HT-29 (cell line): ENCODE data around the gene RAD9B. TPM values are rescaled to one million over a fixed set of nuclear protein-coding genes. Genes with fewer than 3 reads are reported as not detected.

ENCODE experiments used
- small RNA-seq: library from RNA; depleted of rRNA; stranded (forward); fragments of <200 nt; gene quantifications from one replicate; pipeline ENCODE3, GENCODE V24; 2014
- total RNA-seq: library from RNA; depleted of rRNA; stranded (reverse); fragments of >200 nt; shearing (Covaris generic); gene quantifications from 2 replicates; pipeline ENCODE4 v1.2.3, GENCODE V29; 2014; rRNA removed

The RAD9B gene
- total RNA-seq, 1 experiment from 2014 or later, result 0.23 TPM

Small RNA genes within 50 kb of the gene (small RNA-seq; reads per million reads assigned to genes)
- not detected for gene RF00278

Other genes starting within 250 kb of the RAD9B start
- gene ATP2A2, start 221.1 kb upstream of the RAD9B start, total RNA-seq, result 113 and 123 TPM in 2 replicates
- gene ANAPC7, start 98.6 kb upstream of the RAD9B start, total RNA-seq, result 54.4 and 58.5 TPM in 2 replicates
- gene ARPC3, start 52.0 kb upstream of the RAD9B start, total RNA-seq, result 85.0 and 105 TPM in 2 replicates
- gene GPN3, start 34.1 kb upstream of the RAD9B start, total RNA-seq, result 10.8 and 14.3 TPM in 2 replicates
- gene FAM216A, start 33.5 kb upstream of the RAD9B start, total RNA-seq, result 15.0 and 15.3 TPM in 2 replicates
- gene VPS29, start 220 bp upstream of the RAD9B start, total RNA-seq, result 41.7 and 43.5 TPM in 2 replicates
- 3.7 and 6.1 TPM in 2 replicates for gene PPTC7, start 81.0 kb downstream of the RAD9B start, total RNA-seq
- gene TCTN1, start 111.8 kb downstream of the RAD9B start, total RNA-seq, result 3.0 and 5.3 TPM in 2 replicates
- not detected in 2 replicates for gene HVCN1, start 186.8 kb downstream of the RAD9B start, total RNA-seq
- 105 and 120 TPM in 2 replicates for gene PPP1CC, start 240.6 kb downstream of the RAD9B start, total RNA-seq